ENCODE measurements around the gene KLHDC8B.
"Not testable (repeated sequence)": the region's sequence is repeated elsewhere in the genome, so short reads cannot be mapped to it uniquely, and the experiment has no call there.

KLHDC8B gene

DNA sequence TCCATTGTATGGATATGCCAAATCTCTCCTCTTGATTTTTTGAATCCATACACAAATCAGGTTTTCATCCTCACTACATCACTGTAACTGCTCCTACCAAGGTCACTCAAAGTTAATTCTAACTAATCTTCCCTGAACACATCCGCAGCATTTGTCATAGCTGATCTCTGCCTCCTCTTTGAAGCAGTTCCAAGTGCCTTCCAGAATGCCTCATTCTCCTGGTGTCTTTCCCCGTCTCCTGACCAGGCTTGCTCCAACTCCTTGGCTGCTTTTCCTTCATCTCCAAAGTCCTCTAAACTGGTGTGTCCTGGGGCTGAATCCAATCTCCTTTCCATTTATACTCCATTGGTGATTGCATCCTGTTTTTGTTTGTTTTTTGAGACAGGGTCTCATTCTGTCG, 26.8 kb downstream of the KLHDC8B start:
- DNase-seq, result no peak

DNA sequence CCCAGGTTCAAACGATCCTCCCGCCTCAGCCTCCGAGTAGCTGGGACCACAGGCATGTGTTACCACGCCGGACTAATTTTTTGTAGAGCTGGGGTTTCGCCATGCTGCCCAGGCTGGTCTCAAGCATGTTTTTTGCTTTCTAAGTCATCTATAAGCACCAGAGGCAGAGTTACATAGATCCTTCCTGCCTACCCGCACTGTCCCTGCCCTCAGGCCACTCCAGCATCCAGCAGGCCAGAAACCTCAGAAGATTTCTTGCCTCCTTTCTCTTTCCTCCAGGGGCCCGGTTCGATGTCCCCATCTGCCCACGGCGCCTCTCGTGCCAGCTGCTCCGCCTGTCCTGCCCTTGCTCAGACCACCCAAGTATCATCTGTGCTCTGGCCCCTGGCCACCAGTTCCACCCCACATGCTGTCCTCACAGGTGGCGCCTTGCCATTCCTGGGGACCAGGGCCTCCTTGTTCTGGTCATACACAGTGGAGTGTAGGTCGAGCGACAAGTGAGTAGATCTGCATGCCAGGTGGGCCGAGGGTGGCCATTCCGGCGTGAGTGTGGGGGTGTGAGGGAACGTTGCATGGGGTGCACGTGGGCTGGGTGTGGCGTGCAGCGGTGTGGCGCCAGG, 27.3 kb downstream of the KLHDC8B start:
- no peak for DNase-seq

DNA sequence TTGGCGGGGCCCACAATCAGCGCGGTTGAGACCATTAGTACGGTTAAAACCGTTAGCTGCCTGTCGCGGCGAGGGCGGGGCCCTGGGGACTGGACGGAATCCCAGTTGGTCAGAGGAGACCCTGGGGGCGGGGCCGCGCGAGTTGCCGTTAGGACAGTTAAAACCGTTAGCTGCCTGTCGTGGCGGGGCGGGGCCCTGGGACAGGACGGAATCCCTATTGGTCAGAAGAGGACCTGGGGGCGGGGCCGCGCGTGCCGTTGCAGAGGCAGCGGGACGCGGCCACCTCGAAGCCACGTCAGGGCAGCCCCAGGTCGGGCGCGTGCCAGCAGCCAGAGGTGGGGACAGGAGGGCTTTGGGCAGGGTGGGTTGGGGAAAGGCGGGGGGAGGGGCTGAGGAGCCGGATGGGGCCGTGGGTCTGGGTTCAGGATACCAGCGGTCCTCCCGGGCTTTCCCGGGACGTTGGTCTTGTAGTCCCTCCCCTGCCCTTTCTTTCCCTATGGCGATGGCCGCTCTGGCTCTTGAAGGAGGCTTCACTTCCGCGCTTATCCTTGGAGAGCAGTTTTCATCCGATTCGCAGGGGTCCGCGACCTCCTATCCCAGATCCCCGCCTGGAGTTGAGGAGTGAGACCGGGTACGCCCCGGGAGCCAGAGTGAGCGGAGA, 28.0 kb downstream of the KLHDC8B start:
- DNase-seq, result peak; percentile 7

DNA sequence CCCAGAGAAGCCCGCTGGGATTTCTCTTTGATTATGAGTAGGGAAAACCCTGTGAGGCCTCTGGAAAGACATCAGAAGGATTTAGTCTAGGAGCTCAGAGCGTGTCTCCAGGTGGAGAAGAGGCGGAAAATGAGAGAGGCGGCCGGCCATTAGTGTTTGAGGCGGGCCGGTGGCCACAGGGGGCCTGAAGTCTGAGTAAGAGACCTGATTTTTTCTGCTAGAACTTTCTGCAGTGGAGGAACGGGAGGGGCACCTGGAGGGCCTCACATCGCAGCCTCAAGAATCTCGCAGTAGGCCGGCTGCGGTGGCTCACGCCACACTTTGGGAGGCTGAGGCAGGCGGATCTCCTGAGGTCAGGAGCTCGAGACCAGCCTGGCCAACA, 28.5 kb downstream of the KLHDC8B start:
- no peak for DNase-seq

DNA sequence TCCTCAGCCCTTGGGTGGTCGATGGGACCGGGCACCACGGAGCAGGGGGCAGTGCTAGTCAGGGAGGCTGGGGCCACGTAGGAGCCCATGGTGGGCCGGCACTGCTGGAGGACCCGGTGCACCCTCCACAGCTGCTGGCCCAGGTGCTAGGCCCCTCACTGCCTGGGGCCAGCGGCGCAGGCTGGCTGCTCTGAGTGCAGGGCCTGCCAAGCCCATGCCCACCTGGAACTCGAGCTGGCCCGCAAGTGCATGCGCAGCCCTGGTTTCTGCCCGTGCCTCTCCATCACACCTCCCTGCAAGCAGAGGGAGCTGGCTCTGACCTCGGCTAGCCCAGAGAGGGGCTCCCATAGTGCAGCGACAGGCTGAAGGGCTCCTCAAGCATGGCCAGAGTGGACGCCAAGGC, 42.1 kb downstream of the KLHDC8B start:
- DNase-seq, result no peak

DNA sequence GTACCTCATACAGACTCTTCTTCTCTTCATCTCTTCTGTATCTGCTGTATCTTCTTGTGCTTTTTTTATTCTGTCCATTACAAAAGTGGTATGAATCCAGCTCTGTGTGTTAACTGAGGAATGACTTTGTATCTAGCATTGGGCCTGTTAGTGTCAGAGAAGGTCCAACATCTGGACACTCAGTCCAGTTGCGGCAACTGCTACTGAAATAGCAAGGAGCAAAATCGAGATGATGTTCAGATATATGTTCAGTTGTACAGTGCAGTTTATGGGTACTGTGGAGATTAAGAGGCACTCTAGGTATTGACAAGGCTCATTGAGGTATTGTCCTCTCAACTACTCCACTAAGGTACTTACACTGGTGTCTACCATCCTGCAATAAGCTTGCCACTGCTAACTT, 42.6 kb downstream of the KLHDC8B start:
- DNase-seq, result no peak

DNA sequence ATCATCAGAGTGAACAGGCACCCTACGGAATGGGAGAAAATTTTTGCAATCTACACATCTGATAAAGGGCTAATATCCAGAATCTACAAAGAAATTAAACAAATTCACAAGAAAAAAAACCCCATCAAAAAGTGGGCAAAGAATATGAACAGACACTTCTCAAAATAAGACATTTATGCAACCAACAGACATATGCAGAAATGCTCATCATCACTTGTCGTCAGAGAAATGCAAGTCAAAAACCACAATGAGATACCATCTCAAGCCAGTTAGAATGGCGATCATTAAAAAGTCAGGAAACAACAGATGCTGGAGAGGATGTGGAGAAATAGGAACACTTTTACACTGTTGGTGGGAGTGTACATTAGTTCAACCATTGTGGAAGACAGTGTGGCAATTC, 45.3 kb downstream of the KLHDC8B start:
- not testable (repeated sequence) for DNase-seq

DNA sequence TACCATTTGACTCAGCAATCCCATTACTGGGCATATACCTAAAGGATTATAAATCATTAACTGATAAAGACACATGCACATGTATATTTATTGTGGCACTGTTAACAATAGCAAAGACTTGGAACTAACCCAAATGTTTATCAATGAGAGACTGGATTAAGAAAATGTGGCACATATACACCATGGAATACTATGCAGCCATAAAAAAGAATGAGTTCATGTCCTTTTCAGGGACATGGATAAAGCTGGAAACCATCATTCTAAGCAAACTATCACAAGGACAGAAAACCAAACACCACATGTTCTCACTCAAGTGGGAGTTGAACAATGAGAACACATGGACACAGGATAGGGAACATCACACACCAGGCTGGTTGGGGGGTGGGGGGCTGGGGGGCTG, 45.7 kb downstream of the KLHDC8B start:
- DNase-seq, result not testable (repeated sequence)

DNA sequence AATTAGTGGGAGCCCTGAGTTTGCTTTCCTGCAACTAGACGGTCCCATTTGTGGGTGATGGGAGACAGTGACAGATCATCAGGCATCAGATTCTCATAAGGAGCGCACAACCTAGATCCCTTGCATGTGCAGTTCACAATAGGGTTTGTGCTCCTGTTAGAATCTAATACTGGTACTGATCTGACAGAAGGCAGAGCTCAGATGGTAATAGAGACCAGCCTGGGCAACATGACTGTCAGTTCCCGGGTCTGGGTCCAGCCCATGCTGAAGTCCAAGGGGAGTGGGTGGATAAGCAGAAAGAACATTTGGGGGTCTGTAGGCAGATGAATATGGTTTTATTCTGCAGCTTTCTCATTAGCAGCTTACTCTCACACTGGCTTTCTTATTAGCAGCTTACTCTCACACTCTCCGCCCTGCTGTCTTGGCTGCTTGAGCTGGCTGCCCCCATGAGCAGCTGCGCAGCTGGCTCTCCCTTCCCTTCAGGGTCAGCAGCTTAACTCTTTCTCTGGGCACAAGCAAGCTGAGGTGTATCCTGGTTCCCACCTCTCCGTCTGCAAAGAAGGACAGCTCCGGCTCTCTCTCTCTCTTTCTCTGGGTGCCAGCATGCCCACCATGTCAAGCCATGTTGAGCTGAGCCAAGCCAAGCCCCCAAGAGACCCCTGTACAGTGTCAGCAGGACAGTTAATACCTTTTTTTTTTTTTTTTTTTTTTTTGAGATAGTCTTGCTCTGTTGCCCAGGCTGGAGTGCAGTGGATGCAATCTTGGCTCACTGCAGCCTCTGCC, 46.5 kb downstream of the KLHDC8B start:
- no peak for DNase-seq

DNA sequence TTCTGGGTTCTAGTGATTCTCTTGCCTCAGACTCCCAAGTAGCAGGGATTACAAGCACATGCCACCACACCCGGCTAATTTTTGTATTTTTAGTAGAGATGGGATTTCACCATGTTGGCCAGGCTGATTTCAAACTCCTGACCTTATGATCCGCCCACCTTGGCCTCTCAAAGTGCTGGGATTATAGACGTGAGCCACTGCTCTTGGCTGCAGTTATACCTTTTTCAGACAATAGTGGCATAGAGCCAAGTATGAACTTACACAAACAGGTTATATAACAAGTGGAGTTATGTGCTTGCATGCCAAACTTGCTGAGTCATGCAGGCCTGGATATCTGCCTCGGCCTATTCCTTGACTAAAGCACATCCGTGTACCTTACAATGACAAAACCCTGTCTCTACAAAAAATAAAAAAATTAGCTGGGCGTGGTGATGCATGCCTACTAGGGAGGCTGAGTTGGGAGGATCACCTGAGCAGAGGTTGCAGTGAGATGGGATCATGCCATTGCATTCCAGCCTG, 47.1 kb downstream of the KLHDC8B start:
- DNase-seq, result not testable (repeated sequence)

DNA sequence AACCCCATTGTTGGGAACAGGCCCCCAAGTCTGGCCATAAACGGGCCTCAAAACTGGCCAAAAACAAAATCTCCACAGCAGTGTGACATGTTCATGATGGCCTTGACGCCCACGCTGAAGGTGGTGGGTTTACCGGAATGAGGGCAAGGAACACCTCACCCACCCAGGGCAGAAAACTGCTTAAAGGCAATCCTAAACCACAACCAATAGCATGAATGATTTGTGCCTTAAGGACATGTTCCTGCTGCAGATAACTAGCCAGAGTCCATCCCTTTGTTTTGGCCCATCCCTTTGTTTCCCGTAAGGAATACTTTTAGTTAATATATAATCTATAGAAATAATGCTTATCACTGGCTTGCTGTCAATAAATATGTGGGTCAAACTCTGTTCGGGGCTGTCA, 47.7 kb downstream of the KLHDC8B start:
- no peak for DNase-seq

DNA sequence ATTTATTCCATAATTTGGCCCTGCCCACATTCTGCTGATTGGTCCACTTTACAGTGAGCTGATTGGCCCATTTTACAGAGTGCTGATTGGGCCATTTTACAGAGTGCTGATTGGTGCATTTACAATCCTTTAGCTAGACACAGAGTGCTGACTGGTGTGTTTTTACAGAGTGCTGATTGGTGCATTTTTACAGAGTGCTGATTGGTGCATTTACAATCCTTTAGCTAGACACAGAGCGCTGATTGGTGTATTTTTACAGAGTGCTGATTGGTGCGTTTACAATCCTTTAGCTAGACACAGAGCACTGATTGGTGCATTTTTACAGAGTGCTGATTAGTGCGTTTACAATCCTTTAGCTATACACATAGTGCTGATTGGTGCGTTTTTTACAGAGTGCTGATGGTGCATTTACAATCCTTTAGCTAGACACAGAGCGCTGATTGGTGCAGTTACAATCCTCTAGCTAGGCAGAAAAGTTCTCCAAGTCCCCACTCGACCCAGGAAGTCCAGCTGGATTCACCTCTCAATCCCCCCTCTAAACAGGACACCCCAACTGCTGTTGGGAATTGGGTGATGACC, 49.7 kb downstream of the KLHDC8B start:
- not testable (repeated sequence) for DNase-seq

DNA sequence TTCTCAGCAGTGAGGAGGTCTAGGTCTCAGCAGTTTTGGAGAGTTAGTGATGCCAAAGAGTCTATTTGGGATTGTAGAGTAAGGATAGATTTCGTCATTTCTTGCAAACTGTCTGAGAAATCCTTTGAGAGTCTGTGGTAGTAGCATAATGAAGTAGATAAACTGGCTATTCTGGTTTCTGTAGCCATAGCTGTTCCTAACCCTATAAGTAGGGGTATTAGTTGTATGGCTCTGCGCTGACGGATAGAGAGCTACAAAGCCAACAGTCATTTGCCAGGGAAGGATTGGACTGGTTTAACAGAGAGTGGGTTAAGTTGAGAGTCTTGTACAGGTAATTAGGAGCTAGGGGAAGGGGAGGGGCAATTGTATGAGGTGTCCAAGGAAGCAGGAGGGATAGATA, 50.6 kb downstream of the KLHDC8B start:
- no peak for DNase-seq

Measured in CD4-positive, alpha-beta T cell treated with Interferon gamma for 1 hour (primary cell).